Kidney glomerular epithelial cell (primary cell): ENCODE results near the gene ZC3H4.
"Not testable (repeated sequence)": the region's sequence is repeated elsewhere in the genome, so short reads cannot be mapped to it uniquely, and the experiment has no call there.

Source experiments
- DNase-seq: peaks from one replicate; lab custom pipeline; 2025; lab: John Stamatoyannopoulos, UW

Gene ZC3H4

GRCh38 chr19:47112997-47113849, at the start of gene ZC3H4:
Gene ZC3H4, minus strand, starts transcription at chr19:47113776. Its CDS starts 1,192 bp downstream, at chr19:47112584.
- DNase-seq: peak; percentile 97

GRCh38 chr19:47161876-47162489, 48.4 kb upstream of the ZC3H4 start:
- no peak for DNase-seq

GRCh38 chr19:47158879-47159503, 45.4 kb upstream of the ZC3H4 start:
- peak; percentile 90 for DNase-seq

GRCh38 chr19:47158367-47158791, 44.8 kb upstream of the ZC3H4 start:
- DNase-seq: no peak

GRCh38 chr19:47157431-47158321, 44.1 kb upstream of the ZC3H4 start:
- peak; percentile 58 for DNase-seq

GRCh38 chr19:47156861-47157430, 43.4 kb upstream of the ZC3H4 start:
- no peak for DNase-seq

- DNase-seq: no peak
These were observed 41.6 kb upstream of the ZC3H4 start for GRCh38 chr19:47155148-47155547.

GRCh38 chr19:47153266-47153665, 39.7 kb upstream of the ZC3H4 start:
- DNase-seq: no peak

- no peak for DNase-seq
These were observed 39.1 kb upstream of the ZC3H4 start for GRCh38 chr19:47152632-47153031.

GRCh38 chr19:47152205-47152604, 38.6 kb upstream of the ZC3H4 start:
- no peak for DNase-seq

- DNase-seq: no peak
These were observed 38.1 kb upstream of the ZC3H4 start for GRCh38 chr19:47151627-47152026.

GRCh38 chr19:47146920-47147319, 33.3 kb upstream of the ZC3H4 start:
- DNase-seq: no peak

- DNase-seq: no peak
These were observed 32.3 kb upstream of the ZC3H4 start for GRCh38 chr19:47145639-47146486.

GRCh38 chr19:47144630-47145029, 31.1 kb upstream of the ZC3H4 start:
- no peak for DNase-seq

- no peak for DNase-seq
These were observed 29.9 kb upstream of the ZC3H4 start for GRCh38 chr19:47143322-47144073.

- no peak for DNase-seq
These were observed 29.2 kb upstream of the ZC3H4 start for GRCh38 chr19:47142779-47143178.

GRCh38 chr19:47141695-47142094, 28.1 kb upstream of the ZC3H4 start:
- no peak for DNase-seq

GRCh38 chr19:47141252-47141651, 27.7 kb upstream of the ZC3H4 start:
- not testable (repeated sequence) for DNase-seq

GRCh38 chr19:47135156-47135555, 21.6 kb upstream of the ZC3H4 start:
- DNase-seq: no peak

GRCh38 chr19:47134545-47134944, 21.0 kb upstream of the ZC3H4 start:
- DNase-seq: no peak
